ENCODE measurements around the gene ANTXR1.
"Not testable (repeated sequence)": the region's sequence is repeated elsewhere in the genome, so short reads cannot be mapped to it uniquely, and the experiment has no call there.

The ANTXR1 gene

DNA sequence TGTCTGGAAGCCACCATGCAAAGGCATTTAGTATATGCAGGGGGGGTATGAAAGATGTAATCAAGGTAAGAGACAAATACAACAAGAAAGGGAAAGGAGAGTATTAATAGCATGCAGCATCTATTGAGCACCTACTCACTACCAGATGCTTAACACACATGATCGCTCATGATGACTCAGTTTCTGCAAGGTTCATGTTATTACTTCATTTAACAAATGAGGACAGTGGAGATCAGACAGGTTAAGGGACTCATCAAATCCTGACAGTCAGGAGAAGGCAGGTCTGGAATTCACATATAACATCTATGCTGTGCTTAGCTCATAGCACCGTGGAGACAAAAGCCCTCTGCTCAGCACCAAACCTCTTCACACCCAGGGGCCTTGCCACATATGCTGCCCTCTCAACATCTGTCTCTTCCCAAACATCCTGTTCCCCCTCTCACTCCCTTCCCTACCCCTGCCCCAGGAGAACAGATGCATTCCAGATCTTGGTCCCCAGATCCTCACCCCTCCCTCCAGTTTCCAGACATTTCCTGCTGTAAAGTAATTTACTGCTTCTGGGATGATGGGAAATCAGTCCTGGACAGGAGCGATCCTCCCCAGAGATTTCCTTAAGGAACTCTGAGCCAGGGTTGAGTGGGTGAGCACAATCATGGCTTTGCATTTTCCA lies 155.3 kb downstream of the ANTXR1 start:
- no peak for DNase-seq

DNA sequence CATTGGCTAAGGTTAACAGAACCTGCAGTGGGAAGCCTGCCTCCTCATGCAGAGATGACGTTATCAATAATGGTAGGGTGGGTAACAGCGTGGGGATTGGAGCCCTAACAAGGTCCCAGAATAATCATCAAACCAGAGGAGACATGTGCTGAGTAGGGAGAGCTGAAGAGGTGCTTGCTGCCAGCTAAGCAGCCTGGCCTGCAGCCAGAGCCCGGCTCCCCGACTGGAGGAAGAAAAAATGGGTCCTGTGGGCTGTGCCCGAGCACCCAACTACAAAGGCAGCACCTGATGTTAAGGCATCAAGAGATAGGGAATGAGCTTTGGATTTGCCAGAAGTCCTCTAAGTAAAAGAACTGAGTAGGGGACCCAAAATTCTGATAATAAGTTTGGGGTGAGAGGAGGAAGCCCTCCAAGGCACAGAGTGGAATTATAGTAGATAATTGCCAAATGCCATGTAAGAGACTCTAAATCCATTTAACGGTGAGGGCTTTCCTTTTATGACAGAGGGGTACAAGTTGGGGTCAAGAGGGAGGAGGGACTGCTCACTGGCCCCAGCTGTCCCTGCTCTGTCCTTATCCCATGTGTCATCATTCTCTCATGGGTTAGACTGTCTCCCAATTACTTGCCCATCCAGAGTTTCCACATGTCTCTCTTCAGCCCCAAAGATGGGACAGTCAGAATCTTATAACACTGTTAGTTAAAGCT lies 156.1 kb downstream of the ANTXR1 start:
- DNase-seq: peak; percentile 15

DNA sequence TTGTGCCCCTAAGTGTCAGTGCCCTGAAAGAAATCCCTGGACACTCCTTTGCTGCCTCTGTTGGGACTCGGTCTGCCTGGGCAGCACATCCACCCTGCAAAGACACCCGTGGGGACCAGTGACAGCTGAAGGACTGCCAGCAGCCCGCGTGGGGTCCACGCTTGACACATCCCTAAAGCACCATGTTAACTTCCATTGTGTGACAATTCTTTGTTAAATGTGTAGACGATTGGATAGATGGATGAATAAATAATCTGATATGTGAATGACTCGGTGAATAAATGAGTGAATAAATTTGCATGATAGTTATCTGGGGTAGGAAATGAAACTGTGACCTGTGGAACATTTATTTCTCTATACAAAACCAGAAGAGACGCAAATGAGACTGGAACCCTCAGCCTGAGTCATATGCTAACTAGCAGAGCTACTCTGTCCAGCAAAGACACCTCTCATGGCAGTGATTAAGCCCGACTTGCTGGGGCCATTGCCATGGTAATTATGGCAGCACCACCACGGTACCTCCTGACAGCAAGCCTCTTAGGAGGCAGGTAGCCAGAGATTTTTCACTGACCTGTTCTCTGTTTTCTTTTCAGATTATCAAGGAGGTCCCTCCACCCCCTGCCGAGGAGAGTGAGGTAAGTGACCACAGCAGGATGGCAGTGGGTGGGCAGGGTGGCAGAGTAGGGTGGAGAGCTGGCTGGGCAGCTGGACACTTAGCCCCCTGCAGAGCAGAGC lies 156.8 kb downstream of the ANTXR1 start:
- no peak for DNase-seq

DNA sequence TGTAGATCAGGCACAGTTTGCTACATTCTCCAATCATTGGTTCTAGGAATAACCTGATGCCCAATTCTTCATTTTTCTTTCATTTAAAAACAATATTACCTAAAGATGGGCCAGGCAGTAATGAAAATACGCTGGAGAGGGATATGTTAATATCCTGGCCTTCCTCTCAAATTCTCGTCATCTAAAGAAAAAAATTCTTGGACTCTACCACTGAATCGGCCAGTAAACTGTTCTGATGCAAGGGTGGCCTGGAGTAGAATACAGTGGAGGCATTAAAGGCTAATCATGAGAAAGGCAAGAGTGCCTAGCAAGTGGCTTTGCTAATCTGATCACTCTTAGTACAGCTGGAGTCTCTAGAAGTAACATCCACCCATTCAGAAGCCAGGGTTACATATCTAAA lies 157.7 kb downstream of the ANTXR1 start:
- no peak for DNase-seq

DNA sequence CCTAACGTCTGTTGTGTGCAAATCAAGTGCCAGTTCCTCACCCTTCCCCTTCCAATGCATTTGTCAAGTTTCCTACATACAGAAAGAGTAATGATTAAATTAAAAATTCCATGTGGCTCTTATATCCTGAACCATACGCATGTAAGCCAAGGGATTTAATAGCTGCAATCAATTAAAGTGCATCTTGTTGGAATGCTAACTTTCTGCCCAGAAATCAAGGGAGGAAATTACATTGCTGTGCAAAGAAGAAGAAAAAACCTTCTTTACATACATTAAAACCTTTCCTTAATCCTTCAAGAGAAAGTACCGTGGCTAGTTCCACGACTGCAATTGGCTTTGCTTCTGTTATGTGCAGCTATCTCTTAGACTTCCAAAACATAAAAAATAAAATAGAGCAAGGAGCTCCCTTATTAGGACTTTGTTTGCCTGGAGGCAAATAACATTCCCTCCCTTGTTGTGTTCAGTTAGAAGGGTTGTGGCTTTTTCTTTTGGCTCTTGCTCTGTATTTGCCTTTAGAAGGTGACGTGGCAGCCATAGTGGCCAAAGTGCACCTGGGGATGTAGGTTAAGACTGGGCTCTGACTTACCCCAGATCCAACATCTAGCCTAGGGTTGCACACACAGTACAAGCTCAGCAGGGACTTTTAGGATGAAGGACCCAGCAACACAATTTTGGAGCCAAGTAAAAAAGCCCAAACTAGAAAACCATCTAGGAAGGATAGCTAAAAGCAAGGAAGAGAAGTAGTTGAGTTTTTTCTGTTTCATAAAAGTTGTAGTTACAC lies 158.3 kb downstream of the ANTXR1 start:
- DNase-seq: no peak

DNA sequence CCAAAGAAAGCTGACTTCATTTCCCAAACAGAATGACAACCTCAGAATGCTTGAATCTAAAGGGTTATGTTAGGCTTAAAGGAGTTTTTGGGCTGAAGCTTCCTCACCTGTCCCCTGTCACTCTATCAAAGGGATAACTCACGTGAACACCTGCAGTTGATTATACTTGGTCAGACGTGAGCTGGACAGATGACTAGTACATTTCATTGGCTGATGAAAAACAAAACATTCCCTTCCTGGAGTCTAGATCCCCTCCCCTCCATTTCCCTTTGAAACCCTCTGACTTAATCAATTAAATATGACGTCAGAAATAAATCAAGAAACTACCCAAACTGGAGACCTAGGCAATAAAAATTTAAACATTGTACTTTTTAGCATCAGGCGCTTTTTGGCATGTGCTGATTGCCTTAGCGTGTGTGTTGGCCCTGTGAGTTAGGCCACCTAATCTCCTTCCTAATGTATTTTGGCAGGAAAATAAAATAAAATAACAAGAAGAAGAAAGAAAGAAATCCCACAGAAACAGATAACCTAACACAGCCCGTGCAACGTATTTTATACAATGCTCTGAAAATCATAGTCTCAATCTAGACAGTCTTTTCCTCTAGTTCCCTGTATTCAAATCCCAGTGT lies 159.0 kb downstream of the ANTXR1 start:
- no peak for DNase-seq

DNA sequence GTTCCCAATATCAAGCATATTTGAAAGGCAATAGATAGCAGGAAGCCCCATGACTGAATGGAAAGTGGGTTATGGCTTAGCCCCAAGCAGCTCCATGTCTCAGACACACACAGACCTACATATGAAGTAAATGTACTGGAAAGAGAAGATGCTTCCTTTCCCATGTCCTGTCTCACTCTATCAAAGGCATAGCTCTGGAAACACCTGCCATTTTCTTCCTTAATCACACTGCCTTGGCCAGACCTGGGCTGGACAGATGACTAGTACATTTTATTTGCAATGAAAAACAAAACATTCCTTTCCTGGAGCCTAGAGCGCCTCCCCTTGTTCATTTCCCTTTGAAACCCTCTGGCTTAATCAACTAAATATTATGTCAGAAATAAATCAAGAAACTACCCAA lies 160.7 kb downstream of the ANTXR1 start:
- DNase-seq: no peak

DNA sequence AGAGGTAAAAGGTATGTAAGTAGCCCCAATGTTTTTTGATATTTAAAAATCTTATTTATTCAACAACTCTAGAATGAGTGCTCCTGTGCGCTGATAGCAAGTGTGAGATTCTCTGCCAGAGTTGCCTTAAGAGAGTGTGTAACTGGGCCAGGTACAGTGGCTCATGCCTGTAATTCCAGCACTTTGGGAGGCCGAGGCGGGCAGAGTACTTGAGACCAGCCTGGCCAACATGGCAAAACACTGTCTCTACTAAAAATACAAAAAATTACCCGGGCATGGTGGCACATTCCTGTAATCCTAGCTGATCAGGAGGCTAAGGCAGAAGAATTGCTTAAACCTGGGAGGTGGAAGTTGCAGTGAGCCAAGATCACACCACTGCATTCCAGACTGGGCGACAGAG lies 161.2 kb downstream of the ANTXR1 start:
- not testable (repeated sequence) for DNase-seq

DNA sequence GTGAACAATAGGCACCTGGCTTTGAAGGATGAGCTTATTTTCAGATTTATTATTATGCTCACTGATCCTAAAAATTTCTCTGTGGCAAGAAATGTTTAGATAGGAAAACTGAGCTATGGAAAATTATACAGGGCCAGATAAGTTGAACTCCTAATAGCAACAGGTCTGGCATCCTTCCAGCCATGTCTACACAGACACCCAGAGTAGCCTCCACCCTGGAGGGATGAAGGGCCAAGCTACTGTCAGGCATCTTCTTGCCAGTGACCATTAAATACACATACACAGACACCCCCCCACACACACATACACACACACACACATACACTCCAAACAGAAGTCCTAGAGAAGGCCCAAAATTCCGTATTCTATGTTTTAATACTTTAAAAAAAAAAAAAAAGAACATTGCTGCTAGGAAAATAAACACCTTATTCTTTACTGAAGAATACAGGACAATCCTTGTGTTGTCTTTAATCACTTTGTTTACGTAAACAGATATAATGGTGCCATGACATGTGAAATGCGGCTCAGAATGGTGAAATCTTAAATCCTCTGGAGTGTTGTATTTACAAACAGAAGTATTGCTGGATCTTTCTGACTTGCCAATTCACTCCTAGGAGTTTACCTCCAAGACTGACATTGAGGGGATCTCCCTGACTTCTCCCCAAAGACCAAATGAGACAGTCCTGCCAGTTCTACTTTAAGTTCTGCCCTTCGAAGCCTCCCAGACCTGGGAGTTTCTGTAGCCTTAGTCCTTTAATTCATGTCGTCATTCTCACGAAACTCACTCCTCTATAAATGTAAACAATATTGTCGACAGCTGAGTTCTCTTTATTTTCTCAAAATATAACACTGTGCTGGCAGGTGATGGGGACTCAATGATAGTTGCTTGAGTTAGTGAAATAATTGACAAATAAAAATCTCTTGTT lies 163.1 kb downstream of the ANTXR1 start:
- no peak for DNase-seq

DNA sequence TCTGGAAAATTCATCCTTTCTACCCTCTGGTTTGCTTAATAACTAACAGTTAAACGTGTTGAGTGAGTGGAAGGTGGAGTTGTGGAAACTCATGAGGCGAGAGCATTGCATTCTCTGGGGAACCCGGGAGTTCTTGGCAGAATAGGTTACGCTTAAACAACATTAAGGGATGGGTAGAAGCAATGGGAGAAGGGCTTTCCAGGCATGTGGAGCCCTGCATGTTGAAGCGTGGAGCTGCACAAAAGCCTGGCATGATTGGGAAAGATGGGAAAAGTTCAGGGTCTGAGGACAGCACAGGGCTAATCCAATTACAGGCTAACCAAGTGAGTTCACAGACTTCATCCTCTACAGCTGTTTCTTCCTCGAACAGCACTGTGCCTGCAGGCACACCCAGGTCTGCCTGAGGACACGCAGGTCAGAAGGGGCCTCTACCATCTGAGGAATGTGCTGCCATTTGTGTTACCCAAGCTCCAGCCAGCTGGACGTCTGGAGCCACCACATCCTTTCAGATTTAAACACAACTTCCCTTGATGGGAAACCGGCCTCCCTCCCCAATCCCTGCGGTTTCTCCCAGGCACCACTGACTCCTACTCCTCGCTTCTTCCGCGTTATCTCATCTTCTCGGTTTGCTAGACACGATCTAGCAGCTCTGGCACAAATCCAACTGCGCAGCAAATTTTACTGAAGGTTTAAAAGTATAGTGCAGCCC lies 164.2 kb downstream of the ANTXR1 start:
- DNase-seq: no peak

DNA sequence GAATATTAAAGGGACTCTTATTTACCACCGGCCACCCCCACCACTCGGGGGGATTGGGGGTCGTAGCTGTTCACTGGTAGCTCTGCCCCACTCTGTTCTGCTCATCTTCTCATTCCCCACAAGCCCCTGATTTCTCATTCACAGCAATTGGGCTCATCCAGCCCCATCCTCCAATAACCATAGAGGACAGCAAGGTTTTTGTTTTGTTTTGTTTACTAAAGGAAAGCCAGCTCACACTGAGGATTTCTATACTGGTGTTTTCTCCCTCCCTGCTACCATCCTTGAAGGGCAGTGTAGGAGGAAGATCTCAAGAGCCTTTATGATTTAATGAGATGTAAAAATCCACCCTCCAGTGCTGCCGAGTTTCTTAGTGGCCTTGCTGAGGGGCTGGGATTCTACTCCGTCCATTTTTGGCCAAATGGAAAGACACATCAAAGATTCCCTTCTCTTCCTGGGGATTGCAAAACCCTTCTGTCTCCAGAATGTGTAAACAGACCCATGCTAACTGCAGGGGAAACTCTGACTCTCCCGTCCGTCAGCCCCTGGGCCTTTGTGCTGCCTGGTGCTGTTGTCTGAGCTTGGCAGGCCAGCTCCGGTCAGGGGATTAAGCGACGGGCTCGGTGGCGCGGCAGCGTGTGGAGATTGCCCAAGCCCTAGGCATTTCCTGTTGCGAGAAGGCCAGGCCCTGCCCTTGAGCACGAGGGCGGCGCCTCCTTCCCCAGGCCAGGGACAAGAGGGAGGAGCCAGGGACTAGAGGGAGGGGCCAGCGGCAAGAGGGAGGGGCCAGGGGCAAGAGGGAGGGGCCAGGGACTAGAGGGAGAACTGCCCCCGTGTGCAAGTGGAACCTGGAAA lies 165.0 kb downstream of the ANTXR1 start:
- peak; percentile 70 for DNase-seq

DNA sequence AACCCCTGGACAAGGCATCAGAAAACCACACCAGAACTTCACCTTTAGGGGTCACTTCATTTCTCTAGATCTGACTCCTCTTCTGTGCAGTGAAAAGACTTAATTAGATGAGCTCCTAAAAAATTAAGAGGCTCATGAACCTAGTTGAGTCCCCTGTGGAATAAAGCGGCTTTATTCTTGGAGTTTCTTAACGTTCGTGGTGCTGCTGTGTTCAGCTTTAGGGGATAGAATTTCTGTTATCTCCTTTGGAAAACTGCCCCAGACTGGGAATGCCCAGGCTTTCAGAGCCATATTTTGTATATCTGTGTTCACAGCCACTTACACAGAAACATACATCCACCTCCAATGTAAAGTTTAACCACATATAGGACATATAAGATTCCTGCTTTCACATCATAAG lies 165.8 kb downstream of the ANTXR1 start:
- DNase-seq: no peak

DNA sequence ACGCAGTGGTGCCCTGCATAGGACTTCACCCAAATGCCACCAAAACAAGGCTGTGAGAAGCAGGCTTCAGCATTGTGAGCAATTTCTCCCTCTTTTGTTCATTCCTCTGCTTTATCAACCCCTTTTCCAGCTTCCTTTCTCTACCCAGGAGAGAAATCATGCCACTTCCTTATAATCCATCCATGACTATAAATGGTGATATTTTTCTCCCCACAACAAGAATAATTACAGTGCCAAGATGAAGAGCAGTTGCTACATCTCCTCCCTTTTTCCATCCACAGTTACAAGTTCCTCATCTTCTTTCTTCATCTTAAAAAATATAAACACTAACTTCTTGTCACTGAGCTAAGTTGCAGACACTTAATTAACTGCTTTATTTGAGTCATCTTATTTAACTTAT lies 167.2 kb downstream of the ANTXR1 start:
- no peak for DNase-seq

DNA sequence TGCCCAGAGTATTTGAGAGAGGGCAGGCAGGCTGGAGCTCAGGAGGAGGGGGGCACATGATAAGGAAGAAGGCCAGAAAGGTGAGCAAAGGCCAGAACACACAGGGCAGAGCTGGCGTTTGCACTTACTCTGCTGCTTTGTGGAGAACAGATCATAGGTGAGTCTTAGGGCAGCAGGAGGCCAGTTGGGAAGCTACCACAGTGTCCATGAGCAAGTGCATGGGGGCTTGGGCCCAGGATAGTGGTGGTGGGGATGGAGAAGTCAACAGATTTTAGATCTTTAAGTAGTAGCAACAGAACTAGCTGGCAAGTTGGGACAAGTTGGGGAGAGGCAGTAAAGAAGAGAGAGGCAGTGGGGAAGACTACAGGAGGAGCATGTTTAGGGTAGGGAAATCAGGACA lies 168.0 kb downstream of the ANTXR1 start:
- DNase-seq: no peak

DNA sequence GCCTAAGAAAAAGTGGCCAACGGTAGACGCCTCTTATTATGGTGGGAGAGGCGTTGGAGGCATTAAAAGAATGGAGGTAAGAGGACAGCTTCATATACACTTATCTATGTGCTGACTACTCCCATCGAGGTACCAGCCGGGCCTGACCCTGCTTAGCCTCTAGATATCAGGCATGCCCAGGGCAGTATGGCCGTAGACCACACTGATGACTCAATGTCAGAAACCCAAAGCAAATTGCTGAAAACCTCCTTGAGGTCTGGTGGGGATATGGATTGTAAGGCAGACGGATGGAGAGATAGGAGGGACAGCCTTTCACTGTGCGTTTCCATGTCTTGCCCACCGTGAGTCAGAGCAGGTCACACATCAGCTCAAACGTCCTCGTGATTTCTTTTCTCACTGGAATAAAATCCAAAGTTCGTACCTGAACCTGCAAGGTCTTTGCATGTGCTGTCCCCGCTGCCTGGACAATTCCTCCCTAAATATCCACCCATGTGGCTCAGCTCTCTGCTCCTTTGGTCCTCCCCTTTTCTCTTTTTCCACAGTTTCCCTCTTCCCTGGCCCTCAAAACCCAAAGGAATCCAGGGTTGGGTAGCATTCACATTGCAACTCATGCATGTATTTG lies 168.9 kb downstream of the ANTXR1 start:
- no peak for DNase-seq

DNA sequence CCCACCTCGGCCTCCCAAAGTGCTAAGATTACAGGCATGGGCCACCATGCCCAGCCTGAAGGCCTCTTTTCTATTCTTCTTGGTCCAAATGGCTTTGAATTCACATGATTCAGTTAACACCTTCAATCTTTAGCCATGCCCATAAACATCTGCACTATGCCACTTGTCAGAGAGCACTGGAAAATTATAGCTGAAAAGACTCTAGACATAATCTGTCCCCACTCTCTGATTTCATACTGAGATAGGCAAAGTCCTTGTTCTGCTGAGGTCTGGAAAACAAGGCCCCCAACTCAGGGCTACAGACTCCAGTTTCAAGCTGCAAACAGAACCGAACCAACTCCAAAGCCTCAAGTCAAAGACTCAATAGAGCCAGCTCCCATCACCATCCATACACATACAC lies 170.7 kb downstream of the ANTXR1 start:
- DNase-seq: no peak

DNA sequence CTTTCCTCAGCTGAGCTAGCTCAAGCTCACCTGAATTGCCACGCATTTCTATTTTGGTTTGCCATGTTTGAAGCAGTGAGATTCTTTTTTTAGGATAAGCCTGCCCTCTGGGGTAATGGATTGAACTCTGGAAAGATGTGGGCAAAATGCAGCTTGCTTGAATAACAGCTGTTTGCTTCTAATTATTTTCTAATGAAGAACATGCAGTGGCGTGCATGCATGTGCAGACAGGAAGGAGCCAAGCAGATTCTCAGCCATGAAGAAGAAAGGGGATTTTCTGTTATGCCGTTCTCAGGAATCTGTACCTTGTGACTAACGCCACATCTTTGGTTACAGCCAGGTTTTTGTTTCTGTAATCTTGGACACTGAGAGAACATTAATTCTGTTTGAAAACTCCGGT lies 171.2 kb downstream of the ANTXR1 start:
- no peak for DNase-seq

DNA sequence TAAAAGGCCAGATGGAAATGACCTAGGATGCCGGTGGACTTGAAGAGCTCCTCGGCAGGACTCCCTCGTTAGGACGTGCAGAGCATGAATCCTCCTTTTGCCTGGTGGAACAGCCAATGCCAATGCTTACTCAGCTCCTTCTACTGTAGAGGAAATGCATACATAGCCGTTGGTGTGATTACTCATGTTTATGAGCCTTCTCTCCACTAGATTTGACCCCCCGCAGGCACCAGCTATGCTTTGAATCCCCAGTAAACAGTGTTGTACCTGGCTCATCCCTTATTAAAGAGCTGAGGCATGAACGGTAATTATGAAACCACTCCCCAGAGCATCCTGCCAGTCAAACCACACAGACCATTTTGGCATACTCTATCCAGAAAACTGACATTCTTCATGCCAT lies 172.8 kb downstream of the ANTXR1 start:
- no peak for DNase-seq

DNA sequence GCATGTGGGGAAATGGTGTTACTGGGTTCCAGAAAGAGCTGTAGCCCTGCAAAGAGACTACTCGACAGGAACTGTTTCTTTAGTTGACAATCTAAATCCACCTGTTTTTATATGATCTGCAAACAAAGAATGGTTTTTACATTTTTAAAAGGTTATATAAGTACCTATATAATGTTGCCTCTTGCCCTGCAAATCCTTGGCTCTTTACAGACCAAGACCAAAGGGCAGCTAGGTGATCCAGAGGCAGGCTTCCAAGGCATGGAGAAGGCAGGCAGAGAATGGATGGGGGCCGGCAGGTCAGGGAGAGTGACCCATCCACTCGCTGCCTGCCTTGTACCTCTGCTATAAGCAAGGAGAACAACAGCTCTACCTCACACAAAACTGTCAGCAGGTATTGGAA lies 173.6 kb downstream of the ANTXR1 start:
- no peak for DNase-seq

All from RPMI8226 (cell line).